Adrenal gland (tissue), 12 donors: ENCODE data around the gene ASPG. TPM values are rescaled to one million over a fixed set of nuclear protein-coding genes. Genes with fewer than 3 reads are reported as not detected.

ENCODE experiments used
- DNase-seq, 7 donors: peaks; one replicate each; pipeline ENCODE4 v3.0.0-alpha.2; 2019 to 2020
- H3K27ac ChIP-seq, 5 donors: fragments of 200-600 bp; sonication (generic) in 4 of 5; 1 replicate in 3 of 5; 2 replicates in 2 of 5; pipeline versions ENCODE4 v1.5.1 to v1.8.0; 2016 to 2020; ENCODE audit warnings: mild to moderate bottlenecking in 1 of 5
- H3K27me3 ChIP-seq: fragments of 200-600 bp; 2 replicates; pipeline ENCODE4 v1.8.0; 2021
- H3K36me3 ChIP-seq, 2 donors: fragments of 200-600 bp; replicated peaks in 1 of 2; 1 replicate in 1 of 2; 2 replicates in 1 of 2; pipeline versions ENCODE4 v1.5.1 to v1.8.0; 2018 to 2022
- H3K4me1 ChIP-seq, 2 donors: fragments of 200-600 bp; replicated peaks in 1 of 2; 1 replicate in 1 of 2; 2 replicates in 1 of 2; pipeline versions ENCODE4 v1.5.1 to v1.8.0; 2018 to 2021
- H3K4me3 ChIP-seq, 4 donors: fragments of 200-600 bp; sonication (generic) in 3 of 4; one replicate each; pipeline ENCODE4 v1.5.1; 2016 to 2018
- H3K9me3 ChIP-seq, 3 donors: fragments of 200-600 bp; sonication (generic) in 1 of 3; replicated peaks in 1 of 3; 1 replicate in 2 of 3; 2 replicates in 1 of 3; pipeline versions ENCODE4 v1.5.1 to v1.8.0; 2016 to 2021
- POLR2A ChIP-seq, 2 donors: fragments of 450-650 bp; IDR thresholded peaks; one replicate each; pipeline ENCODE4 v1.6.1; 2017; ENCODE audit warnings: antibody characterized with exemption in 2 of 2, mild to moderate bottlenecking in 2 of 2, moderate library complexity in 1 of 2
- WGBS, 4 donors: extraction: QIAGEN DNeasy Blood & Tissue Kit in 2 of 4; methylation state at CpG; one replicate each; pipeline versions ENCODE4 v1.1.5 to v1.1.7; 2013 to 2017; 5-methylcytosine and 5-hydroxymethylcytosine counted together
- intact Hi-C, 2 donors: fragments of 100-400 bp; cut with DNase I; formaldehyde crosslinking; loops; one replicate each; pipeline versions ENCODE4 v1.14.1 to v1.15.0; 2022 to 2023
- polyA plus RNA-seq, 3 donors: library from polyadenylated mRNA; stranded (reverse); fragments of 200-250 nt in 2 of 3; fragments of 350-450 nt in 1 of 3; fragmentation: Illumina TruSeq in 1 of 3; extraction: RNeasy Lipid Tissue Mini Kit (QIAGEN cat#74804) in 1 of 3; gene quantifications; one replicate each; pipeline ENCODE4 v1.2.3, GENCODE V29; 2013 to 2014
- total RNA-seq, 9 donors: library from RNA; depleted of rRNA in 4 of 9; stranded (reverse); fragments of >200 nt in 4 of 9; fragments of 120-200 nt in 1 of 9; fragmentation: NEBNext Ultra II Directional in 1 of 9; extraction: Animal tissue kit (Norgen Biotek cat#: 25700) in 1 of 9; gene quantifications; one replicate each; pipeline versions ENCODE4 v1.1.0 to v1.2.4, GENCODE V29; 2013 to 2023
- TF ChIP-seq, protein P1 (sequence below), 6 experiments: fragments of 450-650 bp in 4 of 6; fragments of 200-600 bp in 2 of 6; sonication (generic) in 1 of 6; IDR thresholded peaks; 1 replicate in 5 of 6; 2 replicates in 1 of 6; pipeline versions ENCODE4 v1.5.1 to v1.8.0; 2016 to 2021; ENCODE audit warnings: antibody characterized with exemption in 6 of 6, mild to moderate bottlenecking in 2 of 6, moderate library complexity in 1 of 6
- donor health status: healthy with polysubstance abuse.
- donor health status: Bipolar disorder and iron deficiency.
- donor health status: DM: yes; HTN: yes; CAD: no.
- donor health status: DM: no; HTN: no; CAD: no.
- donor health status: DM: no; HTN: no; CAD: no.
- donor health status: DM: yes; HTN: yes; CAD: no.

Gene ASPG
- total and polyA plus RNA-seq, 12 donors: 0.07 to 9.1 (median 3.3) TPM

DNA sequence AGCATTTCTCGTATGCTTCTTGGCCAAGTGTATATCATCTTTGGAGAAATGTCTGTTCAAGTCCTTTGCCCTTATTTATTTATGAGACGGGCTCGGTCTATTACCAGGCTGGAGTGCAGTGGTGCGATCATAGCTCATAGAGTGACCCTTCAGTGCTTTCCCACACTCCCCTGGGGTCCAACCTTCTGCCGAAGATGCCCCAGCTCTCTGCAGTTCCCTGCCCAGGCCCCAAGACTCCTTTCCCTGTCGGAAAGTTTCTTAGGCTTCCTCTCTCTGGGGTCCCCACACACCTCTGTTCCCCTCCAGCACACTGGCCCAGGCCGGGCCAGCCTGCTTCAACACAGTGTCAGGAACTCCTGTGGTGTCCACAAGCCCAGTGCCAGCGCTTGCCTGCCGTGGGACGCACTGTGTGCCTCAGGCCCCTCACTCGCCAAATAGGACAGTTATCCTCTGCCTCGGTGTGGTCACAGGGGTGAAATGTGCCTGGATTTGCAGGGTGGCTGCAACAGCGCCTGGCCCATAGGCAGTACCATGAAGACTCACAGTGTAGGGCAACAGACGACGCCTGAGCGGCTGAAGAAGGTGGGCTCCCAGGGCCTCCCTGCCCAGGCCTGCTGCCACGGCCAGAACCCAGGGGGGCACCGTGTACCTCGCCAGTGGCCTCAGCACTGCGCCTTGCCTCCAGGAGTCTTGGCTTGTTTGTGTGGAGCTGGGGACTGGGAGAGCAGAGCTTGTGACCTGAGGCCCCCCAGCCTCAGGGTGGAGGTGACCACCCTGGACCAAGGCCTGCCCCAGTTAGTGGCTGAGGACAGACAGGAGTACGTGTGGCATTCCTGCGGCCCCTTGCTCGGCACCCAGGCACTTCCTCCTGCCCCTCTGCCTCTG, 4.9 kb upstream of the ASPG start:
- H3K27me3 ChIP-seq: no peaks in the 10 kb centered on the region
- DNase-seq: peak in 2 of 7 donors; percentile 15 to 48
- peaks cover 0 to 5% of the 10 kb centered on the region in 2 donors for H3K4me1 ChIP-seq
- H3K4me3 ChIP-seq: no peak overlapping the region
- H3K9me3 ChIP-seq: no peaks in the 10 kb centered on the region
- WGBS, 4 donors: 89 to 95% (median 90%) methylated on average over 13 to 23 of the region's 23 CpGs
- H3K36me3 ChIP-seq: no peaks in the 10 kb centered on the region
- TF ChIP-seq POLR2A (IDR thresholded peaks at IDR 0.05): no peak
- TF ChIP-seq, protein P1, sequence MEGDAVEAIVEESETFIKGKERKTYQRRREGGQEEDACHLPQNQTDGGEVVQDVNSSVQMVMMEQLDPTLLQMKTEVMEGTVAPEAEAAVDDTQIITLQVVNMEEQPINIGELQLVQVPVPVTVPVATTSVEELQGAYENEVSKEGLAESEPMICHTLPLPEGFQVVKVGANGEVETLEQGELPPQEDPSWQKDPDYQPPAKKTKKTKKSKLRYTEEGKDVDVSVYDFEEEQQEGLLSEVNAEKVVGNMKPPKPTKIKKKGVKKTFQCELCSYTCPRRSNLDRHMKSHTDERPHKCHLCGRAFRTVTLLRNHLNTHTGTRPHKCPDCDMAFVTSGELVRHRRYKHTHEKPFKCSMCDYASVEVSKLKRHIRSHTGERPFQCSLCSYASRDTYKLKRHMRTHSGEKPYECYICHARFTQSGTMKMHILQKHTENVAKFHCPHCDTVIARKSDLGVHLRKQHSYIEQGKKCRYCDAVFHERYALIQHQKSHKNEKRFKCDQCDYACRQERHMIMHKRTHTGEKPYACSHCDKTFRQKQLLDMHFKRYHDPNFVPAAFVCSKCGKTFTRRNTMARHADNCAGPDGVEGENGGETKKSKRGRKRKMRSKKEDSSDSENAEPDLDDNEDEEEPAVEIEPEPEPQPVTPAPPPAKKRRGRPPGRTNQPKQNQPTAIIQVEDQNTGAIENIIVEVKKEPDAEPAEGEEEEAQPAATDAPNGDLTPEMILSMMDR (IDR thresholded peaks at IDR 0.05): no peak
- intact Hi-C loops: loop anchor here (2.0 to 10.0 kb wide), 2 partner anchors 50 to 564 kb away; no protein-coding TSS in a partner anchor
- H3K27ac ChIP-seq: no peak overlapping the region

DNA sequence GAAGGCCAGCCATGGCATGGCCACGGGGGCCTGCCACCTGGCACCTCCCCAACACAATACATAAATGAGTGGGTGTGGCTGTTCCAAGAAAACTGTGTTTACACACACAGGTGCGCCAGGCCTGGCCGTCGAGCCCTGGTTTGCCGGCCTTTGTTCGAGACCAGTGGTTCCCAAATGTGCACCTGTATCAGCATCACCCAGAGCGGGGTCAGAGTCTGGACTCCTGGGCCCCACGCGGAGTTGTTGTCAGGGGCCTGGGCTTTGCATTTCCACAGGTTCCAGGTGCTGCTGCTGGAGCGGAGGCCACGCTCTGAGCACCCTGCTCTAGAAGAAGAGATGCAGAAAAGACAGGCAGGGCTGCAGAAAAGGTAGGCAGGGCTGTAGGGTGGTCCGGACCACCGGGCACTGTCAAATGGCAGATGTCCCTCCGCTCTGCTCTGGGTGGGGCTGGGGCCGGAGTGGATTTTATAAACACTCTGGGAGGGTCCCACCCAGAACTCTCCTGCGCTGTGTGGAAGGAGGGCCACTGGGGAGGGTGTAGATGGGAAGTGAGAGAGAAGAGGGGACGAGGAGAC, 4.2 kb upstream of the ASPG start:
- Histone ChIP-seq H3K4me1 (peaks cover 0 to 5% of the 10 kb centered on the region in 2 donors), H3K36me3 (no peaks in the 10 kb centered on the region), H3K4me3 (no peak overlapping the region), H3K9me3 (no peaks in the 10 kb centered on the region), H3K27ac (no peak overlapping the region), H3K27me3 (no peaks in the 10 kb centered on the region)
- intact Hi-C loops: loop anchor here (2.0 to 10.0 kb wide), 2 partner anchors 49 to 563 kb away; no protein-coding TSS in a partner anchor
- TF ChIP-seq, protein P1 (IDR thresholded peaks at IDR 0.05): no peak
- no peak for TF ChIP-seq POLR2A (IDR thresholded peaks at IDR 0.05)
- WGBS, 4 donors: 86 to 92% (median 89%) methylated on average over 8 to 17 of the region's 17 CpGs
- DNase-seq: peak in 2 of 7 donors; percentile 13 to 39

DNA sequence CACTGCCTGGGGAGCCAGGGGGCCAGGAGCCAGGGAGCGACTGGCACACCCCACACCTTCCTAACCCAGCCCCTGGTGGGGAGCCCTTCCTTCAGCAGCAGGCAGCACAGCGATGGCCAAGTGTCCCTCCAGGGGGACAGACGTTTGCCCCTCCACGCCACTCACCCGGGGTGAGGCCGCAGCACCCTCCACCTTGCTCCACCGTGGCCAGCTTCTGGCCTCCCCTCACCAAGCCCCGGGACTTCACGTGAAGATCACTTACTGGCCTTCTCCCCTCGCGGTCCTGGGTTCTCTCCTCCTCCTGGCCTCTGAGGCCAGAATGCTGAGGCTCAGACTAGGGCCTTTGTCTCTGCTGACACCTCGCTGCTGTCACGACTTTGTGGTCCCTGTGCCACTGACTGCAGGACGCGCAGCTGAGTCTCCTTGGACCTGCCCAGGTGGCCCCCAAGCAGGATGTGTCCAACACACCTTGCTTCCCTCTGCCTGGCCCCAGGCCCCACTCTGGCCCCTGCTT, 3.5 kb upstream of the ASPG start:
- Histone ChIP-seq H3K9me3 (no peaks in the 10 kb centered on the region), H3K36me3 (no peaks in the 10 kb centered on the region), H3K27me3 (no peaks in the 10 kb centered on the region), H3K27ac (no peak overlapping the region), H3K4me3 (no peak overlapping the region), H3K4me1 (peaks cover 0 to 5% of the 10 kb centered on the region in 2 donors)
- peak in 2 of 7 donors; percentile 19 to 42 for DNase-seq
- WGBS, 4 donors: 83 to 96% (median 87%) methylated on average over 5 to 15 of the region's 15 CpGs
- TF ChIP-seq, protein P1 (IDR thresholded peaks at IDR 0.05): no peak
- TF ChIP-seq POLR2A (IDR thresholded peaks at IDR 0.05): no peak
- intact Hi-C loops: loop anchor here (2.0 to 10.0 kb wide), 2 partner anchors 49 to 563 kb away; no protein-coding TSS in a partner anchor

DNA sequence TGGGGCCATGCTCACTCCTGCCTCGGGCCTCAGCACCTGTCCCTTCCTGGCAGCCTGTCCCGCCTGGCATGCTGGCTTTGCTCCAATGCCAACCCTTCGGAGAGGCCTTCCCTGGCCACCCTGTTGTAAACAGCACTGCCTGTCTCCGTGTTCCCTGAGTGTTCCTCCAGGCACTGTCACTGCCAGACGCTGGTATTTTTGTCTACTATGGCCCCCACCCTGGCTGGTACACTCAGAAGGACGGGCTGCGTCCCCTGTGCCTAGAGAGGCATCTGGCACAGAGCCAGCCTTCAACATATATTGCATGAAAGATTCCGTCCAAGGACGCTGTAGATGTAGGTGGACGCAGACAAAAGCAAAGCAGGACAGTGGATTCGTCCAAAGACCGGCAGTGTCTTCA, 2.7 kb upstream of the ASPG start:
- no peak overlapping the region for H3K27ac ChIP-seq
- TF ChIP-seq POLR2A (IDR thresholded peaks at IDR 0.05): no peak
- TF ChIP-seq, protein P1 (IDR thresholded peaks at IDR 0.05): no peak
- H3K9me3 ChIP-seq: no peaks in the 10 kb centered on the region
- WGBS, 4 donors: 51 to 59% (median 58%) methylated on average over 9 to 12 of the region's 12 CpGs
- H3K36me3 ChIP-seq: no peaks in the 10 kb centered on the region
- H3K4me3 ChIP-seq: no peak overlapping the region
- intact Hi-C loops: loop anchor here in 1 of 2 donors (10.0 kb wide), 1 partner anchor 562 kb away; no protein-coding TSS in a partner anchor
- DNase-seq: peak in 4 of 7 donors; percentile 12 to 70 (median 35)
- H3K27me3 ChIP-seq: no peaks in the 10 kb centered on the region
- H3K4me1 ChIP-seq: peaks cover 0 to 5% of the 10 kb centered on the region in 2 donors
